ENCODE results near the gene SLC16A7. TPM values are rescaled to one million over a fixed set of nuclear protein-coding genes. Genes with fewer than 3 reads are reported as not detected.

Gene SLC16A7
- polyA plus RNA-seq, 1 of the 3 experiments (the other 2 are of a cell fraction): not detected

- Histone ChIP-seq H3K9ac (no peak overlapping the region), H3K4me3 (ENCODE audit: low read depth in 2 of 2, low read length in 1 of 2) (no peak overlapping the region), H3K79me2 (ENCODE audit: insufficient read depth) (no peaks in the 10 kb centered on the region), H2AFZ (ENCODE audit: low read depth) (no peak overlapping the region), H3K27me3 (ENCODE audit: insufficient read depth) (no peaks in the 10 kb centered on the region), H3K36me3 (replicated peaks in 1 of 2; ENCODE audit: control insufficient read depth in 1 of 2, insufficient read depth in 2 of 2, low read length in 1 of 2) (no peaks in the 10 kb centered on the region), H4K20me1 (ENCODE audit: insufficient read depth) (no peaks in the 10 kb centered on the region), H3K27ac (ENCODE audit: low read depth in 2 of 2, low read length in 1 of 2) (no peak overlapping the region), H3K9me3 (no peaks in the 10 kb centered on the region), H3K4me2 (no peak overlapping the region), H3F3A (replicated peaks; ENCODE audit: insufficient read depth) (no peaks in the 10 kb centered on the region), H3K9me2 (no peaks in the 10 kb centered on the region), H3K4me1 (ENCODE audit: control insufficient read depth in 1 of 2, insufficient read depth in 2 of 2, low read depth in 1 of 2, low read length in 1 of 2) (no peaks in the 10 kb centered on the region)
- CTCF ChIA-PET: no interaction called here
- no peak for DNase-seq
- POLR2A ChIA-PET: no interaction called here
- TF ChIP-seq ELF1 (IDR thresholded peaks at IDR 0.05) (no peak), NRF1 (IDR thresholded peaks at IDR 0.05; ENCODE audit: low read depth, low read length) (no peak), JUND (IDR thresholded peaks at IDR 0.05) (no peak), CHD2 (IDR thresholded peaks at IDR 0.05; ENCODE audit: low read length, partially characterized antibody) (no peak), REST (IDR thresholded peaks at IDR 0.05; ENCODE audit: low read depth, low read length) (no peak), USF1 (IDR thresholded peaks at IDR 0.05; ENCODE audit: borderline replicate concordance, low read depth) (no peak), YY1 (IDR thresholded peaks at IDR 0.05; ENCODE audit: low read depth) (no peak), RFX5 (IDR thresholded peaks at IDR 0.05; ENCODE audit: low read length) (no peak), GABPA (IDR thresholded peaks at IDR 0.05; ENCODE audit: low read depth) (no peak), FOXJ3 (CRISPR knock-in tag; IDR thresholded peaks at IDR 0.05) (no peak), ZBTB33 (IDR thresholded peaks at IDR 0.05; ENCODE audit: borderline replicate concordance, low read depth) (no peak)
- TF ChIP-seq, protein P1, sequence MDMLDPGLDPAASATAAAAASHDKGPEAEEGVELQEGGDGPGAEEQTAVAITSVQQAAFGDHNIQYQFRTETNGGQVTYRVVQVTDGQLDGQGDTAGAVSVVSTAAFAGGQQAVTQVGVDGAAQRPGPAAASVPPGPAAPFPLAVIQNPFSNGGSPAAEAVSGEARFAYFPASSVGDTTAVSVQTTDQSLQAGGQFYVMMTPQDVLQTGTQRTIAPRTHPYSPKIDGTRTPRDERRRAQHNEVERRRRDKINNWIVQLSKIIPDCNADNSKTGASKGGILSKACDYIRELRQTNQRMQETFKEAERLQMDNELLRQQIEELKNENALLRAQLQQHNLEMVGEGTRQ (IDR thresholded peaks at IDR 0.05; ENCODE audit: borderline replicate concordance, low read depth, low read length): no peak
- TF ChIP-seq, protein P2, sequence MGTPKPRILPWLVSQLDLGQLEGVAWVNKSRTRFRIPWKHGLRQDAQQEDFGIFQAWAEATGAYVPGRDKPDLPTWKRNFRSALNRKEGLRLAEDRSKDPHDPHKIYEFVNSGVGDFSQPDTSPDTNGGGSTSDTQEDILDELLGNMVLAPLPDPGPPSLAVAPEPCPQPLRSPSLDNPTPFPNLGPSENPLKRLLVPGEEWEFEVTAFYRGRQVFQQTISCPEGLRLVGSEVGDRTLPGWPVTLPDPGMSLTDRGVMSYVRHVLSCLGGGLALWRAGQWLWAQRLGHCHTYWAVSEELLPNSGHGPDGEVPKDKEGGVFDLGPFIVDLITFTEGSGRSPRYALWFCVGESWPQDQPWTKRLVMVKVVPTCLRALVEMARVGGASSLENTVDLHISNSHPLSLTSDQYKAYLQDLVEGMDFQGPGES (IDR thresholded peaks at IDR 0.05; ENCODE audit: low read depth, low read length): no peak
- TF ChIP-seq, protein P3, sequence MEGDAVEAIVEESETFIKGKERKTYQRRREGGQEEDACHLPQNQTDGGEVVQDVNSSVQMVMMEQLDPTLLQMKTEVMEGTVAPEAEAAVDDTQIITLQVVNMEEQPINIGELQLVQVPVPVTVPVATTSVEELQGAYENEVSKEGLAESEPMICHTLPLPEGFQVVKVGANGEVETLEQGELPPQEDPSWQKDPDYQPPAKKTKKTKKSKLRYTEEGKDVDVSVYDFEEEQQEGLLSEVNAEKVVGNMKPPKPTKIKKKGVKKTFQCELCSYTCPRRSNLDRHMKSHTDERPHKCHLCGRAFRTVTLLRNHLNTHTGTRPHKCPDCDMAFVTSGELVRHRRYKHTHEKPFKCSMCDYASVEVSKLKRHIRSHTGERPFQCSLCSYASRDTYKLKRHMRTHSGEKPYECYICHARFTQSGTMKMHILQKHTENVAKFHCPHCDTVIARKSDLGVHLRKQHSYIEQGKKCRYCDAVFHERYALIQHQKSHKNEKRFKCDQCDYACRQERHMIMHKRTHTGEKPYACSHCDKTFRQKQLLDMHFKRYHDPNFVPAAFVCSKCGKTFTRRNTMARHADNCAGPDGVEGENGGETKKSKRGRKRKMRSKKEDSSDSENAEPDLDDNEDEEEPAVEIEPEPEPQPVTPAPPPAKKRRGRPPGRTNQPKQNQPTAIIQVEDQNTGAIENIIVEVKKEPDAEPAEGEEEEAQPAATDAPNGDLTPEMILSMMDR (IDR thresholded peaks at IDR 0.05): no peak
Observed at GRCh38 chr12:59574406-59574805, 21.4 kb upstream of the SLC16A7 start.

Data from SK-N-SH (cell line).